Mucosa of stomach (tissue), 1 donor: ENCODE data around the gene REG1B.
"Not testable (repeated sequence)": the region's sequence is repeated elsewhere in the genome, so short reads cannot be mapped to it uniquely, and the experiment has no call there.

Source experiments
- H3K27me3 ChIP-seq: one replicate; pipeline ENCODE4 v1.7.0; 2013; ENCODE audit warnings: mild to moderate bottlenecking, low read length; ENCODE audit not compliant: control insufficient read depth, insufficient read depth
- H3K36me3 ChIP-seq: one replicate; pipeline ENCODE4 v1.7.0; 2013; ENCODE audit warnings: low read length; ENCODE audit not compliant: control insufficient read depth, insufficient read depth
- H3K4me1 ChIP-seq: one replicate; pipeline ENCODE4 v1.7.0; 2013; ENCODE audit warnings: mild to moderate bottlenecking, low read length; ENCODE audit not compliant: control insufficient read depth, insufficient read depth
- H3K4me3 ChIP-seq: one replicate; pipeline ENCODE4 v1.7.0; 2013; ENCODE audit warnings: low read length
- H3K9ac ChIP-seq: one replicate; pipeline ENCODE4 v1.7.0; 2013; ENCODE audit warnings: mild to moderate bottlenecking, low read length, moderate library complexity
- H3K9me3 ChIP-seq: one replicate; pipeline ENCODE4 v1.7.0; 2013; ENCODE audit warnings: mild to moderate bottlenecking, low read length, moderate library complexity; ENCODE audit not compliant: control insufficient read depth
- donor health status: Pancreatic carcinoma.

Gene REG1B

GRCh38 chr2:79082987-79083386, 4.8 kb downstream of the REG1B start:
- Histone ChIP-seq H3K9ac (no peak overlapping the region), H3K4me1 (no peaks in the 10 kb centered on the region), H3K9me3 (no peaks in the 10 kb centered on the region), H3K27me3 (no peaks in the 10 kb centered on the region), H3K36me3 (no peaks in the 10 kb centered on the region), H3K4me3 (no peak overlapping the region)

GRCh38 chr2:79071078-79071477, 16.7 kb downstream of the REG1B start:
- H3K9ac ChIP-seq, result no peak overlapping the region
- H3K36me3 ChIP-seq, result no peaks in the 10 kb centered on the region
- no peak overlapping the region for H3K4me3 ChIP-seq
- no peaks in the 10 kb centered on the region for H3K9me3 ChIP-seq
- no peaks in the 10 kb centered on the region for H3K4me1 ChIP-seq
- H3K27me3 ChIP-seq, result no peaks in the 10 kb centered on the region

- no peak overlapping the region for H3K4me3 ChIP-seq
- no peaks in the 10 kb centered on the region for H3K4me1 ChIP-seq
- H3K9ac ChIP-seq, result no peak overlapping the region
- no peaks in the 10 kb centered on the region for H3K9me3 ChIP-seq
- H3K36me3 ChIP-seq, result no peaks in the 10 kb centered on the region
- H3K27me3 ChIP-seq, result no peaks in the 10 kb centered on the region
These were observed 22.6 kb downstream of the REG1B start for GRCh38 chr2:79065201-79065600.

- H3K4me1 ChIP-seq, H3K9me3 ChIP-seq, H3K36me3 ChIP-seq, H3K9ac ChIP-seq, H3K4me3 ChIP-seq, H3K27me3 ChIP-seq: not testable (repeated sequence)
These were observed 33.0 kb downstream of the REG1B start for GRCh38 chr2:79054769-79055168.

- not testable (repeated sequence) for H3K4me1 ChIP-seq, H3K36me3 ChIP-seq, H3K9ac ChIP-seq, H3K4me3 ChIP-seq, H3K27me3 ChIP-seq, H3K9me3 ChIP-seq
These were observed 34.3 kb downstream of the REG1B start for GRCh38 chr2:79053486-79053885.

GRCh38 chr2:79041032-79041448, 46.8 kb downstream of the REG1B start:
- no peaks in the 10 kb centered on the region for H3K36me3 ChIP-seq
- no peak overlapping the region for H3K9ac ChIP-seq
- H3K9me3 ChIP-seq, result no peaks in the 10 kb centered on the region
- H3K27me3 ChIP-seq, result no peaks in the 10 kb centered on the region
- no peak overlapping the region for H3K4me3 ChIP-seq
- H3K4me1 ChIP-seq, result no peaks in the 10 kb centered on the region

GRCh38 chr2:79039944-79040343, 47.8 kb downstream of the REG1B start:
- no peaks in the 10 kb centered on the region for H3K27me3 ChIP-seq
- no peaks in the 10 kb centered on the region for H3K4me1 ChIP-seq
- H3K9ac ChIP-seq, result no peak overlapping the region
- no peaks in the 10 kb centered on the region for H3K9me3 ChIP-seq
- no peak overlapping the region for H3K4me3 ChIP-seq
- H3K36me3 ChIP-seq, result no peaks in the 10 kb centered on the region
